A549 treated with GW870086 at 1 μM for 4 hours (cell line): ENCODE measurements around the gene DELE1. TPM values are rescaled to one million over a fixed set of nuclear protein-coding genes. Genes with fewer than 3 reads are reported as not detected.

Experiments
- total RNA-seq: library from RNA; stranded (reverse); fragments of 200-300 nt; extraction: Qiagen RNA extraction; gene quantifications from 5 replicates; pipeline ENCODE4 v1.2.3, GENCODE V29; 2022; ENCODE audit warnings: low read depth

The DELE1 gene, protein sequence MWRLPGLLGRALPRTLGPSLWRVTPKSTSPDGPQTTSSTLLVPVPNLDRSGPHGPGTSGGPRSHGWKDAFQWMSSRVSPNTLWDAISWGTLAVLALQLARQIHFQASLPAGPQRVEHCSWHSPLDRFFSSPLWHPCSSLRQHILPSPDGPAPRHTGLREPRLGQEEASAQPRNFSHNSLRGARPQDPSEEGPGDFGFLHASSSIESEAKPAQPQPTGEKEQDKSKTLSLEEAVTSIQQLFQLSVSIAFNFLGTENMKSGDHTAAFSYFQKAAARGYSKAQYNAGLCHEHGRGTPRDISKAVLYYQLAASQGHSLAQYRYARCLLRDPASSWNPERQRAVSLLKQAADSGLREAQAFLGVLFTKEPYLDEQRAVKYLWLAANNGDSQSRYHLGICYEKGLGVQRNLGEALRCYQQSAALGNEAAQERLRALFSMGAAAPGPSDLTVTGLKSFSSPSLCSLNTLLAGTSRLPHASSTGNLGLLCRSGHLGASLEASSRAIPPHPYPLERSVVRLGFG
- total RNA-seq, result 40.3 to 57.3 TPM (median 53.8 TPM) in 5 replicates

DNA sequence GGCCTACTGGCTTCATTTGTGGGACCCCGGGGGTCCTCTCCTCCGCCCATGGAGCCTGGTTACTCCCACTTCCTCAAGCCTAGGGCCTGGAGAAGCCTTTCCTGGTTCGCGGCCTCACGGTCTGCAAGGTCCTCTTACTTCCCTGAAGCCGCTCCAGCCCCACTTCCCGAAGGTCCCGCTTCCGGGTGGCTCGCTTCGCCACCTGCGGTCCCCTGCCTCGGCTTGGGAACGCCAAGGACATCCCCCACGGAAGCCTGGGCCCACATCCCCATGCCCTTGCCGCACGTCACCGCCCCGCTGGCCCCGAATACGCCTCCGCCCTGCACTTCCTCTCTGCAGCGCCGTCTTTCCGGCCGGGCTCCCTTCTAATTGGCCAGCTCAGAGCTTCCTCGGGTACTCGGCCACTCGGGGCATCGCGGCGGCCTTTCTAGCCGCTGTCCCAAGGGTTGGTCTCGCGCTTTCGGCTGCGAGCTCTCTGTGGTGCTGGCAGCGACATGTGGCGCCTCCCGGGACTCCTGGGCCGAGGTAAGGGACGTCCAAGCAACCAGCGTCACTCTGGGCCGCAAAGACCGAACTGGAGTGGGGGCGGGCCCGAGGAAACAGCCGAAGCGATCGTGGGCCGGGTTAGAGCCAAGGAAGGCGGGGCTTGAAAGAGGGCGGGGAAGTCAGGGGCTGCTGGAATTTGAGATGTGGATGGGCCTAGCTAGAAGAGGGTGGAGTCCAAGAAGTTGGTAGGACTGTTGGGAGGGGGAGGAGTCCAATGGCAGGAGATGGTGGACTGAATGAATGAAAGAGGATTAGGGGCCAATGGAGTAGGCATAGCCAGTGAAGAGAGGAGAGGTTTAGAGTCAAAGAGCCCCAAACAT, at the start of gene DELE1:
DELE1 (plus strand) TSS at position 424 of the 866 bp plus-strand sequence; CDS start at position 495, 71 bp downstream.

DNA sequence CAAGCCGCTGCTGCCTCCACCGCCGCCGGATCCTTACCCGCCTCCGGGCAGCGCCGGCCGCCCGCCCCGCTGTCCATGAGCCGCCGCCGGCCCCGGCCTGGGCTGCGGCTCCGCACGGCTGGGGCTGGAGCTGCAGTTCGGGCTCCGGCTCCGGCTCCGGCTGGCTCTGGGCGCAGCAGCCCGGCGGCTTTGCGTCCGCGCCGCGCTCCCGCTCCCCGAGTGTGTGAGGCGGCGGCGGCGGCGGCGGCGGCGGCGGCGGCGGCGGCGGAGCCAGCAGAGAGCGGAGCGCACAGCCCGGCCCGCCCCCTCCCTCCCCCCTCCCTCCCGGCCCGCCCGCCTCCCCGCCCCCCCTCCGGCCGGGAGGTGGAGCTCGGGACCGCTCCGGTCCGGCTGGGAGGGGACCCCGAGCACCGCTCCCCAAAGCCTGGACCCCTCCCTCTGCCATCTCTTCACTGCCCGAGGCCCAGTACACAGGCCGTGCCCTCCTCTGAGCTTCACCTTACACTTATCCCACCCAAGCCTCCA, 45.4 kb upstream of the DELE1 start, which contains the start of gene PCDH1:
PCDH1 (minus strand) TSS at position 225 of the 525 bp plus-strand sequence; CDS start at position 77, 148 bp downstream.

DNA sequence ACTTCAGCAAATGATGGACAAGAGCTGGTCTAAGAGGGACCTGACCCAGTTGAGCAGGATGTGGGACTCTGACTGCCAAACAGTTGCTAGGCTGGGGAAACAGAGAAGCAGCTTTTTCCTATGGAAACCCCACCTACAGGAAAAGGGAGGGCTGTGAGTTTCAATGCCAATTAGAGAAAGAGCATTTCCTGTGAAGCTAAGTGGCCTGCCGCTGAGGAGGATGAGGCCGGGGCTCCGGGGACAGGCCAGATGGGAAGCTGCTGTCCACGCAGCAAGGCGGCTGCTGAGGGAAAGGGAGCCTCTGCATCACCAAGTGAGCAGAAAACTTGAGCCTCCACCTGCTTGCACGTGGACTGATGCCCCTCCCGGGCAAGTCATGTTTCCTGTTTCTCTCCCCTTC, 34.4 kb downstream of the DELE1 start, which contains the start of gene PCDH12:
PCDH12 (minus strand) TSS at position 90 of the 400 bp plus-strand sequence. CDS start 351 bp downstream, outside the sequence.

DNA sequence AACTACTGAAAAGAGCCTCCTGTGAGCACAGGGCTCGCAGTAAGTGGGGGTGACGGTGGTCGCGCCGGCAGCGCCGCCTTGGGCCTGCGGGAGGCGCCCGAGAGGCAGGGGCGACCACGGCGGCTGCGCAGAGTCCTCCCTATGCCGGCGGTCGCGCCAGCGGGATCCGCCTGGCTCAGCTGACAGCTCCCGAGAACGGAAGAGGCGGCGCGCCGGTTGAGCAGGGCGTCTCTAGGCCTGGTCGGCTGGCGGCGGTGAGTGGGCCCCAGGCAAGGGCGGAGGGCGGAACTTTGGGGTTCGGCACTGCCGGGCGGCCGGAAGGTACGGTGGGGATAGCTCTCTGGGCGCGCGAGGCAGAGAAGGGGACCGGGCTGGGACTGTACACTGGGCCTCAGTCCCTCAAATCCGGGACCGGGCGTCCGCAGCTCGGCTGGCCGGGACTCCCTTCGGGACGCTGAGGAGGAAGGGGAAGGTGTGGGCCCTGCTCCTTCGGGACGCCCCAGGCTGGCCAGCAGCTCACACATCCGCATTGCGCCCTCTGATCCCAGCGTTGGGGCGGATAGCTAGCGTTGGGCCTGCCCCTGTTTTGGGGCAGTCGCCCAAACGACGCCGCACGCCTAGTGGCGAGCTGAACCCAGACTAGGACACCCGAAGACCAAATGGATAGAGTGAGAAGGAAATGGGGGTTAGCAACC, 45.4 kb downstream of the DELE1 start, which contains the start of gene RNF14:
RNF14 (plus strand) TSS at position 192 of the 695 bp plus-strand sequence. CDS start 4,484 bp downstream, outside the sequence.

Other genes starting within 250 kb of the DELE1 start
- 3.3 to 4.8 TPM (median 4.2 TPM) in 5 replicates for gene ARAP3, start 241.6 kb upstream of the DELE1 start, total RNA-seq
- 2.9 to 6.0 TPM (median 5.7 TPM) in 5 replicates for gene PCDH1, start 45.5 kb upstream of the DELE1 start, total RNA-seq
- gene PCDH12, start 34.3 kb downstream of the DELE1 start, total RNA-seq, result not detected in 5 replicates
- gene RNF14, start 45.2 kb downstream of the DELE1 start, total RNA-seq, result 51.1 to 72.2 TPM (median 64.6 TPM) in 5 replicates
- 61.6 to 77.7 TPM (median 64.4 TPM) in 5 replicates for gene GNPDA1, start 89.2 kb downstream of the DELE1 start, total RNA-seq
- gene NDFIP1, start 184.9 kb downstream of the DELE1 start, total RNA-seq, result 44.4 to 57.8 TPM (median 50.9 TPM) in 5 replicates